GM12892 (cell line): ENCODE measurements around the gene GBF1.

ENCODE experiments used
- POLR2A ChIP-seq: IDR thresholded peaks from 2 replicates; pipeline ENCODE4 v1.6.1; 2011; ENCODE audit warnings: low read depth, low read length, control low read depth
- TAF1 ChIP-seq: IDR thresholded peaks from 2 replicates; pipeline ENCODE4 v1.6.1; 2011; ENCODE audit warnings: low read depth, mild to moderate bottlenecking, control low read depth, low read length, borderline replicate concordance

- TF ChIP-seq POLR2A (no peak), TAF1 (no peak)
Observed at GRCh38 chr10:102310361-102311024, 65.2 kb downstream of the GBF1 start.
